Endothelial cell of umbilical vein (primary cell): Measurements from ENCODE around the gene RPP40. TPM values are rescaled to one million over a fixed set of nuclear protein-coding genes. Genes with fewer than 3 reads are reported as not detected.

Source experiments
- BruUV-seq: library from RNA; stranded (reverse); fragments of 400-500 nt; replicated peaks from 2 replicates; lab custom pipeline; 2021; lab: Mats Ljungman, UMichigan
- CTCF ChIA-PET: fragments of 300-600, 350-600 bp; sonication (Branson Sonifier 250); formaldehyde crosslinking; loops from one replicate; lab custom pipeline; 2021; ENCODE audit warnings: antibody characterized with exemption, inconsistent platforms; lab: Charles Lee
- POLR2A ChIA-PET: fragments of 300-600, 350-600 bp; sonication (Branson Sonifier 250); formaldehyde crosslinking; loops from one replicate; lab custom pipeline; 2021; ENCODE audit warnings: antibody characterized with exemption, inconsistent platforms; lab: Charles Lee
- DNase-seq: peaks from one replicate; pipeline ENCODE4 v3.0.0-alpha.2; 2011; ENCODE audit warnings: low read depth, low spot score
- FAIRE-seq: peaks from 2 replicates; lab custom pipeline; 2011; peaks lifted over from hg19 to GRCh38; lab: Jason Lieb, UNC
- H2AFZ ChIP-seq: 2 replicates; pipeline ENCODE4 v1.6.0; 2012; ENCODE audit warnings: low read depth, low read length, control low read depth, inconsistent platforms
- H3K27ac ChIP-seq: 2 replicates; pipeline ENCODE4 v1.5.1; 2011; ENCODE audit warnings: low read depth, mild to moderate bottlenecking, control low read depth, low read length, moderate library complexity; ENCODE audit not compliant: insufficient read depth
- H3K27me3 ChIP-seq, 2 experiments: 2 replicates each; pipeline versions ENCODE4 v1.6.0 to v1.6.1; 2011; ENCODE audit warnings: low read length in 2 of 2, mixed read lengths in 1 of 2; ENCODE audit not compliant: control insufficient read depth in 2 of 2, insufficient read depth in 2 of 2
- H3K36me3 ChIP-seq, 2 experiments: 2 replicates in 1 of 2; 3 replicates in 1 of 2; pipeline ENCODE4 v1.5.1; 2011; ENCODE audit warnings: low read length in 2 of 2, mild to moderate bottlenecking in 1 of 2, moderate library complexity in 1 of 2; ENCODE audit not compliant: control insufficient read depth in 2 of 2, insufficient read depth in 2 of 2; ENCODE audit errors: extremely low read depth in 1 of 2
- H3K4me1 ChIP-seq: 3 replicates; pipeline ENCODE4 v1.5.1; 2011; ENCODE audit warnings: mild to moderate bottlenecking, low read length; ENCODE audit not compliant: control insufficient read depth, insufficient read depth; ENCODE audit errors: extremely low read depth
- H3K4me2 ChIP-seq: 2 replicates; pipeline ENCODE4 v1.6.1; 2011; ENCODE audit warnings: low read length, control low read depth, mixed read lengths; ENCODE audit not compliant: insufficient read depth
- H3K4me3 ChIP-seq, 3 experiments: fragments of 200-600 bp in 1 of 3; sonication (generic), shearing (Covaris generic) in 1 of 3; replicated peaks in 1 of 3; 2 replicates each; pipeline ENCODE4 v1.5.1; 2011 to 2016; ENCODE audit warnings: control low read depth in 3 of 3, low read length in 3 of 3, mild to moderate bottlenecking in 2 of 3, inconsistent platforms in 1 of 3, low read depth in 1 of 3, moderate library complexity in 1 of 3; ENCODE audit not compliant: insufficient read depth in 1 of 3
- H3K79me2 ChIP-seq: 2 replicates; pipeline ENCODE4 v1.6.0; 2012; ENCODE audit warnings: low read length, inconsistent platforms; ENCODE audit not compliant: control insufficient read depth, insufficient read depth
- H3K9ac ChIP-seq: replicated peaks from 2 replicates; pipeline ENCODE3; 2011; ENCODE audit warnings: low read length, control low read depth; ENCODE audit not compliant: insufficient read depth; ENCODE audit errors: extremely low read depth
- H3K9me1 ChIP-seq: replicated peaks from 3 replicates; pipeline ENCODE4 v1.6.0; 2011; ENCODE audit warnings: mild to moderate bottlenecking, low read length; ENCODE audit not compliant: control insufficient read depth, insufficient read depth; ENCODE audit errors: extremely low read depth
- H3K9me3 ChIP-seq: replicated peaks from 2 replicates; pipeline ENCODE4 v1.5.1; 2012; ENCODE audit warnings: low read length, inconsistent platforms; ENCODE audit not compliant: control insufficient read depth, insufficient read depth
- H4K20me1 ChIP-seq: replicated peaks from 2 replicates; pipeline ENCODE3; 2011; ENCODE audit warnings: mild to moderate bottlenecking, low read length; ENCODE audit not compliant: control insufficient read depth, insufficient read depth; ENCODE audit errors: extremely low read depth
- EZH2 ChIP-seq: IDR thresholded peaks from 2 replicates; pipeline ENCODE4 v1.6.1; 2012; ENCODE audit warnings: borderline replicate concordance, low read depth, mild to moderate bottlenecking, moderate library complexity, low read length, inconsistent platforms; ENCODE audit not compliant: severe bottlenecking
- FOS ChIP-seq: IDR thresholded peaks from 2 replicates; pipeline ENCODE4 v1.6.1; 2011; ENCODE audit warnings: mild to moderate bottlenecking, low read length, moderate library complexity, borderline replicate concordance; ENCODE audit not compliant: insufficient read depth
- GATA2 ChIP-seq: IDR thresholded peaks from 2 replicates; pipeline ENCODE4 v1.7.0; 2011; ENCODE audit warnings: low read depth, mild to moderate bottlenecking, moderate library complexity, mixed read lengths, low read length; ENCODE audit not compliant: insufficient read length, insufficient read depth
- JUN ChIP-seq: IDR thresholded peaks from 2 replicates; pipeline ENCODE4 v1.6.1; 2011; ENCODE audit warnings: borderline replicate concordance, low read depth; ENCODE audit not compliant: insufficient read length, insufficient read depth
- MYC ChIP-seq: IDR thresholded peaks from one replicate; pipeline ENCODE4 v1.6.1; 2011; ENCODE audit warnings: mild to moderate bottlenecking, low read depth, low read length
- POLR2A ChIP-seq: IDR thresholded peaks from 2 replicates; pipeline ENCODE4 v1.6.1; 2012; ENCODE audit warnings: low read depth, mild to moderate bottlenecking, control low read depth, low read length
- POLR2AphosphoS5 ChIP-seq: IDR thresholded peaks from 2 replicates; pipeline ENCODE4 v1.6.1; 2012; ENCODE audit warnings: low read depth, mild to moderate bottlenecking, control low read depth, low read length, moderate library complexity; ENCODE audit not compliant: insufficient read depth
- dilution Hi-C: fragments of 300-500 bp; cut with MboI; formaldehyde crosslinking; loops from one replicate; pipeline ENCODE4 v1.15.0; 2019; ENCODE audit warnings: low sequenced_read_pairs; ENCODE audit not compliant: extremely low pct_ligation_motif_present
- intact Hi-C: fragments of 100-400 bp; cut with micrococcal nuclease; formaldehyde crosslinking; loops from one replicate; pipeline ENCODE4 v1.10.0; 2022
- polyA plus RNA-seq, 4 experiments: library from polyadenylated mRNA; depleted of rRNA in 3 of 4; stranded (reverse) in 3 of 4; unstranded in 1 of 4; fragments of >200 nt; gene quantifications; 2 replicates each; pipeline versions ENCODE4 v1.2.1 to v1.2.3, GENCODE V29; 2011 to 2012; ENCODE audit warnings: missing spikeins in 1 of 4
- total RNA-seq: library from RNA; stranded (reverse); gene quantifications from 2 replicates; pipeline ENCODE4 v1.2.3, GENCODE V29; 2021
- TF ChIP-seq, protein P1 (sequence below): IDR thresholded peaks from 2 replicates; pipeline ENCODE4 v1.6.1; 2011; ENCODE audit not compliant: insufficient read depth, insufficient read length
- TF ChIP-seq, protein P2 (sequence below), 2 donors: IDR thresholded peaks; 1 replicate in 1 of 2; 2 replicates in 1 of 2; pipeline ENCODE4 v1.5.1; 2011; ENCODE audit warnings: low read length in 2 of 2, mild to moderate bottlenecking in 2 of 2, moderate library complexity in 2 of 2, control low read depth in 1 of 2, inconsistent platforms in 1 of 2, low read depth in 1 of 2; ENCODE audit not compliant: insufficient read depth in 1 of 2; ENCODE audit errors: extremely low read depth in 1 of 2

RPP40 gene
- total and polyA plus RNA-seq, 2 donors (not counting 3 experiments of a cell fraction or from before 2014, with no cell fraction given) = 10.2 to 15.3 TPM

DNA sequence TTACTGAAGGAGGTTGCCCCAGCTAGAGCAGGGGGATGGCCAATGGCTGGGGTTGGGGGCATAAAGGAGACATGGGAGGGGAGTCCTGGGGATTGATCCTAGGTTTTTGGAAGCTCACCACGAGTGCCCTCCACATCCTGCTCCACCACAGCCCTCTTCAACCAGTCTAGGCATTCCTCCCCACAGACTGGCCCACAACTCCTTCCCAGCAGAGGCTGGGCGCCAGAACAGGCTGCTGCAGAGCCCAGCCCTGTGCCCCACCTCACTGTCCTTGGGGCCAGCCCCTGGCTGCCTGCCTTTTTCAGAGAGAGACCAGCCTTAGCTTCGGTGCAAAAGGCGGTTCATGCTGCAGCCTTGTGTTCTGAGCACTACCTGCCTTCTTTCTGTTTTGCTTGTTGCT, 16.4 kb downstream of the RPP40 start:
- ChIA-PET POLR2A (no interaction called here), CTCF (interaction anchor here (1.8 kb wide), 1 partner anchor 16 kb away, joined by 12 read pairs; the partner anchor contains the start of gene RPP40)

More for the DNA sequence above, 16.4 kb downstream of the RPP40 start:
- H4K20me1 ChIP-seq = no peaks in the 10 kb centered on the region
- H3K9me3 ChIP-seq = no peaks in the 10 kb centered on the region
- FAIRE-seq = no peak
- dilution Hi-C loops = no loop called here
- no peaks in the 10 kb centered on the region for H3K79me2 ChIP-seq
- TF ChIP-seq, protein P1, sequence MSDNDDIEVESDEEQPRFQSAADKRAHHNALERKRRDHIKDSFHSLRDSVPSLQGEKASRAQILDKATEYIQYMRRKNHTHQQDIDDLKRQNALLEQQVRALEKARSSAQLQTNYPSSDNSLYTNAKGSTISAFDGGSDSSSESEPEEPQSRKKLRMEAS = no peak
- TF ChIP-seq EZH2 (no peak), JUN (no peak), POLR2A (no peak), MYC (no peak), FOS (no peak), GATA2 (no peak), POLR2AphosphoS5 (no peak)
- TF ChIP-seq, protein P2, sequence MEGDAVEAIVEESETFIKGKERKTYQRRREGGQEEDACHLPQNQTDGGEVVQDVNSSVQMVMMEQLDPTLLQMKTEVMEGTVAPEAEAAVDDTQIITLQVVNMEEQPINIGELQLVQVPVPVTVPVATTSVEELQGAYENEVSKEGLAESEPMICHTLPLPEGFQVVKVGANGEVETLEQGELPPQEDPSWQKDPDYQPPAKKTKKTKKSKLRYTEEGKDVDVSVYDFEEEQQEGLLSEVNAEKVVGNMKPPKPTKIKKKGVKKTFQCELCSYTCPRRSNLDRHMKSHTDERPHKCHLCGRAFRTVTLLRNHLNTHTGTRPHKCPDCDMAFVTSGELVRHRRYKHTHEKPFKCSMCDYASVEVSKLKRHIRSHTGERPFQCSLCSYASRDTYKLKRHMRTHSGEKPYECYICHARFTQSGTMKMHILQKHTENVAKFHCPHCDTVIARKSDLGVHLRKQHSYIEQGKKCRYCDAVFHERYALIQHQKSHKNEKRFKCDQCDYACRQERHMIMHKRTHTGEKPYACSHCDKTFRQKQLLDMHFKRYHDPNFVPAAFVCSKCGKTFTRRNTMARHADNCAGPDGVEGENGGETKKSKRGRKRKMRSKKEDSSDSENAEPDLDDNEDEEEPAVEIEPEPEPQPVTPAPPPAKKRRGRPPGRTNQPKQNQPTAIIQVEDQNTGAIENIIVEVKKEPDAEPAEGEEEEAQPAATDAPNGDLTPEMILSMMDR (IDR thresholded peaks at IDR 0.05; ENCODE audit: extremely low read depth in 1 of 2, insufficient read depth in 1 of 2, low read depth in 1 of 2, low read length in 2 of 2) = no peak
- no peaks in the 10 kb centered on the region for H3K36me3 ChIP-seq
- H3K9ac ChIP-seq = no peak overlapping the region
- intact Hi-C loops = no loop called here
- BruUV-seq = no TSS peak
- no peak overlapping the region for H2AFZ ChIP-seq
- peaks cover 3% of the 10 kb centered on the region for H3K4me1 ChIP-seq
- no peak for DNase-seq
- H3K4me3 ChIP-seq = no peak overlapping the region
- H3K27me3 ChIP-seq = peaks cover 0 to 4% of the 10 kb centered on the region in 2 experiments
- no peak overlapping the region for H3K27ac ChIP-seq
- H3K4me2 ChIP-seq = no peak overlapping the region
- no peaks in the 10 kb centered on the region for H3K9me1 ChIP-seq
